Measurements from ENCODE around the gene TMUB1.

DNA sequence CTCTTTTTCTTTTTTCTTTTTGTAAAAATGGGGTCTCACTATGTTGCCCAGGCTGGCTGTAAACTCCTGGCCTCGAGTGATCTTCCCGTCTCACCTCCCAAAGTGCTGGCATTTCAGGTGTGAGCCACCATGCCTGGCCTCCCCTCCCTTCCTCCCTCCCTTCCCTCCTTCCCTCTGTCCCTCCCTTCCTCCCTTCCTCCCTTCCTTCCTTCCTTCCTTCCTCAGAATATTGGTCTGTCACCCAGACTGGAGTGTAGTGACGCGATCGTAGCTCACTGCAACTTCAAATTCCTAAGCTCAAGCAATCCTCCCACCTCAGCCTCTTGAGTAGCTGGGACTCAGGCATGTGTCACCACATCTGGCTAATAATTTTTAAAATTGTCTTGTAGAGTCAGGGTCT is 11.4 kb upstream of the TMUB1 start:
- TF ChIP-seq, protein P1, sequence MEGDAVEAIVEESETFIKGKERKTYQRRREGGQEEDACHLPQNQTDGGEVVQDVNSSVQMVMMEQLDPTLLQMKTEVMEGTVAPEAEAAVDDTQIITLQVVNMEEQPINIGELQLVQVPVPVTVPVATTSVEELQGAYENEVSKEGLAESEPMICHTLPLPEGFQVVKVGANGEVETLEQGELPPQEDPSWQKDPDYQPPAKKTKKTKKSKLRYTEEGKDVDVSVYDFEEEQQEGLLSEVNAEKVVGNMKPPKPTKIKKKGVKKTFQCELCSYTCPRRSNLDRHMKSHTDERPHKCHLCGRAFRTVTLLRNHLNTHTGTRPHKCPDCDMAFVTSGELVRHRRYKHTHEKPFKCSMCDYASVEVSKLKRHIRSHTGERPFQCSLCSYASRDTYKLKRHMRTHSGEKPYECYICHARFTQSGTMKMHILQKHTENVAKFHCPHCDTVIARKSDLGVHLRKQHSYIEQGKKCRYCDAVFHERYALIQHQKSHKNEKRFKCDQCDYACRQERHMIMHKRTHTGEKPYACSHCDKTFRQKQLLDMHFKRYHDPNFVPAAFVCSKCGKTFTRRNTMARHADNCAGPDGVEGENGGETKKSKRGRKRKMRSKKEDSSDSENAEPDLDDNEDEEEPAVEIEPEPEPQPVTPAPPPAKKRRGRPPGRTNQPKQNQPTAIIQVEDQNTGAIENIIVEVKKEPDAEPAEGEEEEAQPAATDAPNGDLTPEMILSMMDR (IDR thresholded peaks at IDR 0.05 in 8 of 11, conservative IDR thresholded peaks at IDR 0.05 in 3 of 11): no peak
- TF ChIP-seq POLR2A (IDR thresholded peaks at IDR 0.05): no peak

Measured in spleen (tissue), 7 donors.